ENCODE data around the gene RPL39. TPM values are rescaled to one million over a fixed set of nuclear protein-coding genes. Genes with fewer than 3 reads are reported as not detected.
"Not testable (repeated sequence)": the region's sequence is repeated elsewhere in the genome, so short reads cannot be mapped to it uniquely, and the experiment has no call there.

RPL39 gene
- total RNA-seq, 1 experiment from 2014 or later: 2,613 TPM

DNA sequence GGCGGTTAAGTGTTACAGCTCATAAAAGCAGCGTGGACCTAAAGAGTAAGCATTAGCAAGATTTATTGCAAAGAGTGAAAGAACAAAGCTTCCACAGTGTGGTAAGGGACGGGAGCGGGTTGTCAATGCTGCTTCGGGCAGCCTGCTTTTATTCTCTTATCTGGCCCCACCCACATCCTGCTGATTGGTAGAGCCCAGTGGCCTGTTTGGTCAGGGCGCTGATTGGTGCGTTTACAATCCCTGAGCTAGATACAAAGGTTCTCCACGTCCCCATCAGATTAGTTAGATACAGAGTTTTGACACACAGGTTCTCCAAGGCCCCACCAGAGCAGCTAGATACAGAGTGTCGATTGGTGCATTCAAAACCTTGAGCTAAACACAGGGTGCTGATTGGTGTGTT lies 41.3 kb downstream of the RPL39 start:
- in situ Hi-C loops (cut with HindIII; ENCODE audit: low pct_unique_long_range_greater_than_20kb, low sequenced_read_pairs); DNase-seq (ENCODE audit: low read depth, low spot score): not testable (repeated sequence)

DNA sequence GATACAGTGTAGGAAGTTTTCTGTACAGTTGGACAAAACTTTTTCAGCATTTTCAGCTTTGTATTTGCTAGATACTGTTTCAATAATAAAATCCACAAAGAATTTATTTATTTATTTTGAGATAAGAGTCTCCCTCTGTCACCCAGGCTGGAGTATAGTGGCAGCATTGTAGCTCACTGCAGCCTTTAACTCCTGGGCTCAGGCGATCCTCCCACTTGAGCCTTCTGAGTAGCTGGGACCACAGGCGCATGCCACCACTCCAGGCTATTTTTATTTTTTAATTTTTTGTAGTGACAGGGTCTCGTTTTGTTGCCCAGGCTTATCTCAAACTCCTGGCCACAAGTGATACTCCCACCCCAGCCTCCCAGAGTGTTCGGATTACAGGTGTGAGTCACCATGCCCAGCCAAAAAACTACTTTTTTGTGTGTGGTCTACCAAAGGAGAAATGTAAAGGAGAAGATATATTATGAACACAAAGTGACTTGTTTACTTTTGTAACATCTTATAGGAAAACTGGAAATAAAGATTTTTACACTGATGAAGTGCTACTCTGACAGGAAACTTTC lies 46.1 kb downstream of the RPL39 start:
- in situ Hi-C loops (cut with HindIII; ENCODE audit: low pct_unique_long_range_greater_than_20kb, low sequenced_read_pairs): no loop called here
- no peak for DNase-seq (ENCODE audit: low read depth, low spot score)

DNA sequence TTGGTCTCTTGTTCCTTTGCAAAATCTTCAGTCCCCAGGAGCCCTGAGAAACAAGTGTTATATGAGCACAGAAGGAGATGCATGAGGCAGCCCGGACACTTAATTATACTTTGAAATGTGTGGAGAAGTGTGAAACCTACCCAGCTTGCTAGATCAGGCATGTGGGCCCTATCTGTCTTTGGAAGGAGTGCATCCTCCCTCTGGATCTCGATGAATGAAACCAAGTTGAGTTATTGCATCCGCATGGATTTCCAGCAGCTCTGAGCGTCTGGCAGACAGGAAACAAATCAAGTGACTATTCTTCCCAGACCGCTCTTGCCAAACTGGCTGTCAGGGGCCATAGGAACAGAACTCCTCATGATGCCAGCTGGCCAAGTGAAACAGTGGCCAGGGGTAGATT lies 52.7 kb downstream of the RPL39 start:
- in situ Hi-C loops (cut with HindIII; ENCODE audit: low pct_unique_long_range_greater_than_20kb, low sequenced_read_pairs): no loop called here
- DNase-seq (ENCODE audit: low read depth, low spot score): peak; percentile 31

Small RNAs within 50 kb of the gene (small RNA-seq; reads per million reads assigned to genes)
- gene SNORA69: 0 to 0.02 reads per million in 2 experiments

Other genes starting within 250 kb of the RPL39 start
- 53.5 and 64.5 TPM in 2 replicates for gene STEEP1, start 226.2 kb downstream of the RPL39 start, total RNA-seq (2014; rRNA removed; shearing (Covaris generic))
- 22.2 and 23.2 TPM in 2 replicates for gene UBE2A, start 217.1 kb downstream of the RPL39 start, total RNA-seq (2014; rRNA removed; shearing (Covaris generic))
- 8.4 and 9.8 TPM in 2 replicates for gene NKRF, start 185.2 kb downstream of the RPL39 start, total RNA-seq (2014; rRNA removed; shearing (Covaris generic))
- 37.4 and 37.9 TPM in 2 replicates for gene SEPTIN6, start 98.5 kb downstream of the RPL39 start, total RNA-seq (2014; rRNA removed; shearing (Covaris generic))
- gene SOWAHD, start 33.0 kb downstream of the RPL39 start, total RNA-seq (2014; rRNA removed; shearing (Covaris generic)): 0.19 TPM in 1 of 2 replicates, not detected in the other
- 3.9 and 4.5 TPM in 2 replicates for gene UPF3B, start 61.3 kb upstream of the RPL39 start, total RNA-seq (2014; rRNA removed; shearing (Covaris generic))
- 25.7 and 27.0 TPM in 2 replicates for gene RNF113A, start 80.1 kb upstream of the RPL39 start, total RNA-seq (2014; rRNA removed; shearing (Covaris generic))
- 153 and 162 TPM in 2 replicates for gene NDUFA1, start 80.2 kb upstream of the RPL39 start, total RNA-seq (2014; rRNA removed; shearing (Covaris generic))
- gene AKAP14, start 104.3 kb upstream of the RPL39 start, total RNA-seq (2014; rRNA removed; shearing (Covaris generic)): not detected in 2 replicates
- 4.7 and 5.5 TPM in 2 replicates for gene NKAP, start 152.1 kb upstream of the RPL39 start, total RNA-seq (2014; rRNA removed; shearing (Covaris generic))

All from SK-MEL-5 (cell line).